ENCODE measurements around the gene CNBD2. TPM values are rescaled to one million over a fixed set of nuclear protein-coding genes. Genes with fewer than 3 reads are reported as not detected.
"Not testable (repeated sequence)": the region's sequence is repeated elsewhere in the genome, so short reads cannot be mapped to it uniquely, and the experiment has no call there.

Gene CNBD2
- total RNA-seq, 3 donors from 2014 or later, result 3.7 to 6.2 (median 4.4) TPM

DNA sequence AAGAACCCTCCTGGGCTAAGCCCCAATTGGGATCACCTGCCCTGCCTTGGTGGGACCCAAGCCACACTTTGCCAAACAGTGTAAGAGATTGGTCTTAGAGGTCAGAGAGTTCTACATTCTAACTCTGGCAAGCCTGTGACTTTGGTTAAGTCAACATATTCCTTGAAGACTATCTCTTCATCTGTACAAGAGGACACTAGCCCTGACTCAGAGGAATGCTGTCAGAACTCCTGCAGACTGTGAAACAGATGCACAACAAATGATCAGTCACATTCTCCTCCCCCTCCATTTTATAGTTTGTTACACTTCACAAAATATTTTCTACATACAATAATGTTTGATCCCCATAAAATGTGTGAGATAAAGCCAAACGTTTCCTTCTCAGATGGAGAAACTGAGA is 94.4 kb downstream of the CNBD2 start:
- DNase-seq (no peak), ATAC-seq (no peak)
- Histone ChIP-seq H3K9me3 (no peaks in the 10 kb centered on the region), H3K36me3 (ENCODE audit: low read depth) (no peaks in the 10 kb centered on the region), H3K4me1 (ENCODE audit: low read depth) (peaks cover 16% of the 10 kb centered on the region), H3K4me3 (no peak overlapping the region)
- TF ChIP-seq CTCF (IDR thresholded peaks at IDR 0.05), result no peak
- intact Hi-C loops (cut with DNase I, micrococcal nuclease), result no loop called here

GRCh38 chr20:36063916-36064657 is 95.7 kb downstream of the CNBD2 start:
- DNase-seq, result no peak
- Histone ChIP-seq H3K4me1 (ENCODE audit: low read depth) (peaks cover 16% of the 10 kb centered on the region), H3K36me3 (ENCODE audit: low read depth) (no peaks in the 10 kb centered on the region), H3K4me3 (peak overlapping the region; percentile 26), H3K9me3 (no peaks in the 10 kb centered on the region)
- ATAC-seq, result peak; percentile 49
- no peak for TF ChIP-seq CTCF (IDR thresholded peaks at IDR 0.05)
- intact Hi-C loops (cut with DNase I, micrococcal nuclease), result no loop called here

GRCh38 chr20:36064658-36065426 is 96.5 kb downstream of the CNBD2 start:
- no peaks in the 10 kb centered on the region for H3K36me3 ChIP-seq (ENCODE audit: low read depth)
- intact Hi-C loops (cut with DNase I, micrococcal nuclease), result no loop called here
- H3K9me3 ChIP-seq, result no peaks in the 10 kb centered on the region
- DNase-seq, result peak; percentile 96 to 100 (median 97)
- H3K4me1 ChIP-seq (ENCODE audit: low read depth), result peaks cover 16% of the 10 kb centered on the region
- no peak for TF ChIP-seq CTCF (IDR thresholded peaks at IDR 0.05)
- peak overlapping the region; percentile 26 for H3K4me3 ChIP-seq
- ATAC-seq, result peak; percentile 98

DNA sequence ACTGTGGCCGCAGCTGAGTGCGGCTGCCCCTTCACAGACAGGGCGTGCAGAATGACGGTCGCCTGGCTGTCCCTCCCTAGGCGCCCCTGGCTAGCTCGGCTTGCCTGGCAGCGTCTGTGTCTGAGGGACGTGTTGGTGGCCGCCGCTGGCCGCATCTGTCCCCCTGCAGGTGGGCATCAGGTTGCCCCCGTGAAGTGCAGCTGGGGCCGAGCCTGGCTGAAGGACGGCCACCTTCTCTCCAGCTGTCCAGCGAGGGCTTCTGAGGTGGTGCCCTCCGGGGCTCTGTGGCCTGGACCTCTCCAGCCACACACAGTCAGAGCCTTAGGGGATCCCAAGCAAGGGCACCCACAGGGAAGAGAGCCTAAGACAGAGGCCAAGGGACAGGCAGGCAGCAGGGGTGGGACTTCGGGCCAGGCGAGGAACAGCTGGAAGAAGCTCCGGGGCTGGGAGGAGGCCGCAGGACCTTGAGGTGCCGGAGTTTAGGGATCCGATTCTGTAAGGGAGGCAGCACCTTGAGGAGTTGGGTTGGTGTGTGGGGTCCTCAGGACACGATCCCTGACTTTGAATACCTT is 97.1 kb downstream of the CNBD2 start:
- intact Hi-C loops (cut with DNase I, micrococcal nuclease), result no loop called here
- Histone ChIP-seq H3K4me1 (ENCODE audit: low read depth) (peaks cover 16% of the 10 kb centered on the region), H3K9me3 (no peaks in the 10 kb centered on the region), H3K4me3 (peak overlapping the region; percentile 26), H3K36me3 (ENCODE audit: low read depth) (no peaks in the 10 kb centered on the region)
- no peak for TF ChIP-seq CTCF (IDR thresholded peaks at IDR 0.05)
- ATAC-seq (no peak), DNase-seq (no peak)

DNA sequence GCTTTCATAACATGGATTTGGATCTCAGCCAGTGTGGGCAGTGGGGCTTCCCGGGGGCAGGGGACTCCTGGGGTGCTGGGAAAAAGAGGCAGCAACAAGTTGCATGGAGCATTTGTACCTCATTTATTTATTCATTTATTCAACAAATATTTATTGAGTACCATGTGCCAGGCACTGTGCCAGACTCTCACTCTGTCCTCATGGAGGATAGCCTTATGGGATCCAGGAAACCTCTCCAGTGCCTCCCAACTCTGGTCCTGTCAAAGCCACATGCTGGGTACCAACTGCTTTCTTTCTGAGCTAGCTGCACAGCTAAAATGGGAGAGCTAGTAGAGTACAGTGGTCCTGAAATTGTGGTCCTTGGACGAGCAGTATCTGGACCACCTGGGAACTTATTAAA is 98.4 kb downstream of the CNBD2 start:
- Histone ChIP-seq H3K4me3 (no peak overlapping the region), H3K9me3 (no peaks in the 10 kb centered on the region), H3K36me3 (ENCODE audit: low read depth) (no peaks in the 10 kb centered on the region), H3K4me1 (ENCODE audit: low read depth) (peaks cover 16% of the 10 kb centered on the region)
- no peak for TF ChIP-seq CTCF (IDR thresholded peaks at IDR 0.05)
- DNase-seq (no peak), ATAC-seq (no peak)
- intact Hi-C loops (cut with DNase I, micrococcal nuclease), result no loop called here

DNA sequence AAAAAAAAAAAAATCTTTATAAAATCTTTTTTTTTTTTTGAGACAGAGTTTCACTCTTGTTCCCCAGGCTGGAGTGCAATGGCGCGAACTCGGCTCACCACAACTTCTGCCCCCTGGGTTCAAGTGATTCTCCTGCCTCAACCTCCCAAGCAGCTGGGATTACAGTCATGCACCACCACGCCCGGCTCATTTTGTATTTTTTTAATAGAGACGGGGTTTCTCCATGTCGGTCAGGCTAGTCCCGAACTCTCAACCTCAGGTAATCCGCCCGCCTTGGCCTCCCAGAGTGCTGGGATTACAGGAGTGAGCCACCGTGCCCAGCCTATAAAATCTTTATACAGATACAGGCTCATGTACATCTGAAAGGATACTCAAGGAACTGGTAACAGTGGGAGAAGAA is 100.1 kb downstream of the CNBD2 start:
- intact Hi-C loops (cut with DNase I, micrococcal nuclease); ATAC-seq; H3K9me3 ChIP-seq; DNase-seq; H3K4me3 ChIP-seq; H3K36me3 ChIP-seq (ENCODE audit: low read depth): not testable (repeated sequence)
- peaks cover 16% of the 10 kb centered on the region for H3K4me1 ChIP-seq (ENCODE audit: low read depth)

All from mucosa of descending colon (tissue), 3 donors.